HCT116 (cell line): ENCODE results near the gene TPRG1. TPM values are rescaled to one million over a fixed set of nuclear protein-coding genes. Genes with fewer than 3 reads are reported as not detected.

Source experiments
- ATAC-seq: fragments of 200-7000 bp; cut with Tn5 transposase; 2 replicates; pipeline ENCODE4 v1.9.1; 2020; ENCODE audit warnings: mild to moderate bottlenecking, moderate library complexity
- BruUV-seq: library from RNA; stranded (reverse); fragments of 400-500 nt; replicated peaks from 2 replicates; lab custom pipeline; 2021; lab: Mats Ljungman, UMichigan
- CTCF ChIA-PET: fragments of 300-600 bp; sonication (Branson Sonifier 250); formaldehyde crosslinking; loops from one replicate; lab custom pipeline; 2021; ENCODE audit warnings: antibody characterized with exemption; lab: Charles Lee
- POLR2A ChIA-PET: fragments of 300-600, 350-600 bp; sonication (Branson Sonifier 250); formaldehyde crosslinking; loops from one replicate; lab custom pipeline; 2021; ENCODE audit warnings: antibody characterized with exemption; lab: Charles Lee
- RAD21 ChIA-PET, 2 experiments: fragments of 300-600 bp; sonication (Branson Sonifier 250); formaldehyde crosslinking; loops; one replicate each; lab custom pipeline; 2023; ENCODE audit warnings: low total read pairs in 2 of 2; ENCODE audit not compliant: uncharacterized antibody in 2 of 2, unreplicated experiment in 2 of 2, low non-redundant PET in 1 of 2; lab: Charles Lee
- DNase-seq: peaks from one replicate; pipeline ENCODE4 v3.0.0-alpha.2; 2010; ENCODE audit warnings: low read depth, low spot score
- H2AFZ ChIP-seq: fragments of 200-600 bp; shearing (Covaris generic), sonication (generic); 2 replicates; pipeline ENCODE4 v1.6.1; 2017; ENCODE audit warnings: low read depth, mixed run types, mixed read lengths, antibody characterized with exemption, low read length; ENCODE audit not compliant: poor library complexity, severe bottlenecking
- H3K27ac ChIP-seq: 2 replicates; pipeline ENCODE4 v1.5.1; 2012; ENCODE audit warnings: low read depth, low read length
- H3K27me3 ChIP-seq: fragments of 200-600 bp; sonication (generic); 2 replicates; pipeline ENCODE4 v1.6.1; 2016; ENCODE audit warnings: mixed run types, low read length, mixed read lengths; ENCODE audit not compliant: insufficient read depth
- H3K36me3 ChIP-seq, 2 experiments: fragments of 200-500 bp in 1 of 2; fragments of 200-600 bp in 1 of 2; sonication (Bioruptor generic) in 1 of 2; sonication (generic) in 1 of 2; 2 replicates each; pipeline versions ENCODE4 v1.5.1 to v1.6.1; 2014 to 2016; ENCODE audit warnings: low read length in 2 of 2, inconsistent platforms in 1 of 2, mixed read lengths in 1 of 2, mixed run types in 1 of 2; ENCODE audit not compliant: insufficient read depth in 2 of 2, control insufficient read depth in 1 of 2
- H3K4me1 ChIP-seq, 2 experiments: fragments of 200-600 bp in 1 of 2; sonication (generic) in 1 of 2; 2 replicates each; pipeline versions ENCODE4 v1.5.1 to v1.6.1; 2012 to 2017; ENCODE audit warnings: low read length in 2 of 2, inconsistent platforms in 1 of 2, mild to moderate bottlenecking in 1 of 2, mixed read lengths in 1 of 2, mixed run types in 1 of 2, moderate library complexity in 1 of 2; ENCODE audit not compliant: insufficient read depth in 2 of 2, control insufficient read depth in 1 of 2
- H3K4me2 ChIP-seq: fragments of 200-600 bp; sonication (generic); 2 replicates; pipeline ENCODE4 v1.6.1; 2017; ENCODE audit warnings: mixed run types, low read length, mixed read lengths
- H3K4me3 ChIP-seq, 2 experiments: fragments of 200-600 bp in 1 of 2; sonication (generic) in 1 of 2; replicated peaks in 1 of 2; 2 replicates each; pipeline ENCODE4 v1.5.1; 2011 to 2016; ENCODE audit warnings: low read length in 2 of 2, control low read depth in 1 of 2, low read depth in 1 of 2, mild to moderate bottlenecking in 1 of 2, mixed read lengths in 1 of 2, mixed run types in 1 of 2
- H3K79me2 ChIP-seq: fragments of 200-600 bp; sonication (generic); 2 replicates; pipeline ENCODE4 v1.6.1; 2017; ENCODE audit warnings: mild to moderate bottlenecking, mixed run types, low read length, moderate library complexity, mixed read lengths; ENCODE audit not compliant: insufficient read depth
- H3K9ac ChIP-seq: fragments of 200-600 bp; sonication (generic); 2 replicates; pipeline ENCODE4 v1.6.1; 2016; ENCODE audit warnings: low read length, mixed read lengths
- H3K9me2 ChIP-seq: fragments of 200-600 bp; sonication (generic), shearing (Covaris generic); 2 replicates; pipeline ENCODE4 v1.6.1; 2017; ENCODE audit warnings: mixed run types, mild to moderate bottlenecking, moderate library complexity; ENCODE audit not compliant: insufficient read depth
- H3K9me3 ChIP-seq, 2 experiments: fragments of 200-500 bp in 1 of 2; fragments of 200-600 bp in 1 of 2; sonication (Bioruptor generic) in 1 of 2; sonication (generic) in 1 of 2; 2 replicates each; pipeline ENCODE4 v1.6.1; 2014 to 2017; ENCODE audit warnings: low read length in 2 of 2, mixed read lengths in 2 of 2, inconsistent platforms in 1 of 2, low read depth in 1 of 2, mild to moderate bottlenecking in 1 of 2, mixed run types in 1 of 2, moderate library complexity in 1 of 2; ENCODE audit not compliant: control insufficient read depth in 1 of 2, insufficient read depth in 1 of 2
- H4K20me1 ChIP-seq: fragments of 200-600 bp; sonication (generic), shearing (Covaris generic); 2 replicates; pipeline ENCODE4 v1.6.1; 2017; ENCODE audit warnings: mixed run types, mild to moderate bottlenecking, moderate library complexity; ENCODE audit not compliant: insufficient read depth
- CBX3 ChIP-seq: IDR thresholded peaks from 2 replicates; pipeline ENCODE4 v1.6.1; 2012; ENCODE audit warnings: low read depth
- CEBPB ChIP-seq: IDR thresholded peaks from 2 replicates; pipeline ENCODE4 v1.6.1; 2012; ENCODE audit warnings: low read depth
- EGR1 ChIP-seq: IDR thresholded peaks from 2 replicates; pipeline ENCODE4 v1.6.1; 2012; ENCODE audit warnings: low read depth
- EZH2phosphoT487 ChIP-seq: fragments of 200-600 bp; IDR thresholded peaks from 2 replicates; pipeline ENCODE4 v1.6.1; 2018; ENCODE audit warnings: antibody characterized with exemption, borderline replicate concordance
- RAD21 ChIP-seq: IDR thresholded peaks from 2 replicates; pipeline ENCODE4 v1.6.1; 2012; ENCODE audit warnings: low read depth, mild to moderate bottlenecking
- SIN3A ChIP-seq: IDR thresholded peaks from 2 replicates; pipeline ENCODE4 v1.6.1; 2012; ENCODE audit warnings: low read depth
- SP1 ChIP-seq: IDR thresholded peaks from 2 replicates; pipeline ENCODE4 v1.6.1; 2012; ENCODE audit warnings: low read depth
- SRF ChIP-seq: IDR thresholded peaks from 2 replicates; pipeline ENCODE4 v1.6.1; 2012; ENCODE audit warnings: low read depth
- TCF7L2 ChIP-seq: IDR thresholded peaks from 2 replicates; pipeline ENCODE4 v1.7.0; 2011; ENCODE audit warnings: borderline replicate concordance, inconsistent platforms; ENCODE audit not compliant: insufficient read depth, insufficient read length; ENCODE audit errors: extremely low read depth
- YY1 ChIP-seq: IDR thresholded peaks from 2 replicates; pipeline ENCODE4 v1.6.1; 2011; ENCODE audit warnings: low read length, low read depth, moderate library complexity, mild to moderate bottlenecking; ENCODE audit not compliant: insufficient replicate concordance; ENCODE audit errors: extremely low read depth
- ZFX ChIP-seq: fragments of 450-650 bp; IDR thresholded peaks from 2 replicates; pipeline ENCODE4 v1.6.1; 2017
- ZNF274 ChIP-seq: fragments of 200-500 bp; sonication (Bioruptor generic); IDR thresholded peaks from 2 replicates; pipeline ENCODE4 v1.6.1; 2014; ENCODE audit warnings: mild to moderate bottlenecking, low read depth, low read length, inconsistent platforms
- intact Hi-C: fragments of 100-400 bp; cut with micrococcal nuclease; formaldehyde crosslinking; loops from 2 replicates; pipeline ENCODE4 v1.10.0; 2022
- total RNA-seq: library from RNA; stranded (reverse); gene quantifications from one replicate; pipeline ENCODE4 v1.2.1, GENCODE V29; 2021; ENCODE audit not compliant: unreplicated experiment
- TF ChIP-seq, protein P1 (sequence below), 3 experiments: fragments of 200-600 bp in 1 of 3; sonication (generic) in 1 of 3; IDR thresholded peaks in 2 of 3; conservative IDR thresholded peaks in 1 of 3; 2 replicates each; pipeline ENCODE4 v1.5.1; 2012 to 2017; ENCODE audit warnings: low read depth in 2 of 3, low read length in 2 of 3, antibody characterized with exemption in 1 of 3, borderline replicate concordance in 1 of 3, control low read depth in 1 of 3, mild to moderate bottlenecking in 1 of 3, mixed read lengths in 1 of 3, mixed run types in 1 of 3, moderate library complexity in 1 of 3; ENCODE audit not compliant: insufficient read depth in 1 of 3
- TF ChIP-seq, protein P2 (sequence below): IDR thresholded peaks from 2 replicates; pipeline ENCODE4 v1.6.1; 2012
- TF ChIP-seq, protein P3 (sequence below): IDR thresholded peaks from 2 replicates; pipeline ENCODE4 v1.6.1; 2012

TPRG1 gene
- total RNA-seq, 1 experiment from 2014 or later: 2.8 TPM

- no peaks in the 10 kb centered on the region for H3K4me1 ChIP-seq
- H3K36me3 ChIP-seq: no peaks in the 10 kb centered on the region
- H3K27me3 ChIP-seq: no peaks in the 10 kb centered on the region
- ATAC-seq (no peak), DNase-seq (no peak)
- RAD21 ChIA-PET: no interaction called here
- CTCF ChIA-PET: interaction anchor here (1.2 kb wide), 1 partner anchor 25 kb away, joined by 3 read pairs; no protein-coding TSS in a partner anchor
- no peak overlapping the region for H3K9ac ChIP-seq
- H3K9me2 ChIP-seq: no peaks in the 10 kb centered on the region; the same call in 1 of the 2 replicates
- intact Hi-C loops: no loop called here
- TF ChIP-seq, protein P1, sequence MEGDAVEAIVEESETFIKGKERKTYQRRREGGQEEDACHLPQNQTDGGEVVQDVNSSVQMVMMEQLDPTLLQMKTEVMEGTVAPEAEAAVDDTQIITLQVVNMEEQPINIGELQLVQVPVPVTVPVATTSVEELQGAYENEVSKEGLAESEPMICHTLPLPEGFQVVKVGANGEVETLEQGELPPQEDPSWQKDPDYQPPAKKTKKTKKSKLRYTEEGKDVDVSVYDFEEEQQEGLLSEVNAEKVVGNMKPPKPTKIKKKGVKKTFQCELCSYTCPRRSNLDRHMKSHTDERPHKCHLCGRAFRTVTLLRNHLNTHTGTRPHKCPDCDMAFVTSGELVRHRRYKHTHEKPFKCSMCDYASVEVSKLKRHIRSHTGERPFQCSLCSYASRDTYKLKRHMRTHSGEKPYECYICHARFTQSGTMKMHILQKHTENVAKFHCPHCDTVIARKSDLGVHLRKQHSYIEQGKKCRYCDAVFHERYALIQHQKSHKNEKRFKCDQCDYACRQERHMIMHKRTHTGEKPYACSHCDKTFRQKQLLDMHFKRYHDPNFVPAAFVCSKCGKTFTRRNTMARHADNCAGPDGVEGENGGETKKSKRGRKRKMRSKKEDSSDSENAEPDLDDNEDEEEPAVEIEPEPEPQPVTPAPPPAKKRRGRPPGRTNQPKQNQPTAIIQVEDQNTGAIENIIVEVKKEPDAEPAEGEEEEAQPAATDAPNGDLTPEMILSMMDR (IDR thresholded peaks at IDR 0.05 in 2 of 3, conservative IDR thresholded peaks at IDR 0.05 in 1 of 3; ENCODE audit: borderline replicate concordance in 1 of 3, insufficient read depth in 1 of 3, low read depth in 2 of 3, low read length in 2 of 3): no peak
- TF ChIP-seq RAD21 (no peak), SP1 (no peak), SRF (no peak), ZNF274 (no peak), ZFX (no peak), EGR1 (no peak), YY1 (no peak), CEBPB (no peak), TCF7L2 (no peak), CBX3 (no peak), EZH2phosphoT487 (no peak), SIN3A (no peak)
- TF ChIP-seq, protein P2, sequence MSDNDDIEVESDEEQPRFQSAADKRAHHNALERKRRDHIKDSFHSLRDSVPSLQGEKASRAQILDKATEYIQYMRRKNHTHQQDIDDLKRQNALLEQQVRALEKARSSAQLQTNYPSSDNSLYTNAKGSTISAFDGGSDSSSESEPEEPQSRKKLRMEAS: no peak
- TF ChIP-seq, protein P3, sequence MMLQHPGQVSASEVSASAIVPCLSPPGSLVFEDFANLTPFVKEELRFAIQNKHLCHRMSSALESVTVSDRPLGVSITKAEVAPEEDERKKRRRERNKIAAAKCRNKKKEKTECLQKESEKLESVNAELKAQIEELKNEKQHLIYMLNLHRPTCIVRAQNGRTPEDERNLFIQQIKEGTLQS: no peak
- no peak overlapping the region for H3K27ac ChIP-seq
- no peak overlapping the region for H2AFZ ChIP-seq
- no peak overlapping the region for H3K4me2 ChIP-seq
- H3K4me3 ChIP-seq: no peak overlapping the region
- no peaks in the 10 kb centered on the region for H4K20me1 ChIP-seq
- no peaks in the 10 kb centered on the region for H3K79me2 ChIP-seq
- H3K9me3 ChIP-seq: no peaks in the 10 kb centered on the region
- BruUV-seq: no TSS peak
- POLR2A ChIA-PET: no interaction called here
These were observed 126.2 kb downstream of the TPRG1 start for GRCh38 chr3:189297932-189298331.
